Gastrocnemius medialis (tissue), 4 donors: ENCODE results near the gene CLEC14A. TPM values are rescaled to one million over a fixed set of nuclear protein-coding genes. Genes with fewer than 3 reads are reported as not detected.

Source experiments
- ATAC-seq, 2 donors: fragments of 150-250 bp; one replicate each; pipeline ENCODE4 v1.9.1; 2016
- DNase-seq, 2 donors: peaks; one replicate each; pipeline ENCODE4 v3.0.0-alpha.2; 2019
- H3K27ac ChIP-seq, 4 donors: fragments of 200-600 bp; sonication (generic); 1 replicate in 1 of 4; 2 replicates in 3 of 4; pipeline ENCODE4 v1.5.1; 2016 to 2018; ENCODE audit warnings: mild to moderate bottlenecking in 2 of 4, moderate library complexity in 1 of 4
- H3K27me3 ChIP-seq, 3 donors: fragments of 200-600 bp; sonication (generic) in 2 of 3; 1 replicate in 1 of 3; 2 replicates in 2 of 3; pipeline versions ENCODE4 v1.5.1 to v1.6.0; 2016 to 2019; ENCODE audit warnings: mild to moderate bottlenecking in 1 of 3, moderate library complexity in 1 of 3
- H3K36me3 ChIP-seq, 2 donors: fragments of 200-600 bp; sonication (generic) in 1 of 2; one replicate each; pipeline ENCODE4 v1.5.1; 2017 to 2018
- H3K4me1 ChIP-seq, 2 donors: fragments of 200-600 bp; sonication (generic) in 1 of 2; one replicate each; pipeline ENCODE4 v1.5.1; 2016 to 2017; ENCODE audit warnings: mild to moderate bottlenecking in 2 of 2
- H3K4me3 ChIP-seq, 4 donors: fragments of 200-600 bp; sonication (generic) in 3 of 4; 1 replicate in 1 of 4; 2 replicates in 3 of 4; pipeline ENCODE4 v1.5.1; 2016 to 2019; ENCODE audit warnings: mild to moderate bottlenecking in 2 of 4
- H3K9me3 ChIP-seq, 3 donors: fragments of 200-600 bp; sonication (generic) in 2 of 3; 1 replicate in 1 of 3; 2 replicates in 2 of 3; pipeline ENCODE4 v1.5.1; 2016 to 2019
- CTCF ChIP-seq, 5 experiments: fragments of 450-650 bp in 3 of 5; fragments of 200-600 bp in 2 of 5; sonication (generic) in 2 of 5; IDR thresholded peaks in 4 of 5; conservative IDR thresholded peaks in 1 of 5; 1 replicate in 4 of 5; 2 replicates in 1 of 5; pipeline ENCODE4 v1.5.1; 2016 to 2019; ENCODE audit warnings: antibody characterized with exemption in 5 of 5, mild to moderate bottlenecking in 3 of 5, moderate library complexity in 3 of 5
- POLR2A ChIP-seq, 2 donors: fragments of 450-650 bp; IDR thresholded peaks; one replicate each; pipeline ENCODE4 v1.6.1; 2017; ENCODE audit warnings: antibody characterized with exemption in 2 of 2, mild to moderate bottlenecking in 2 of 2, moderate library complexity in 2 of 2
- in situ Hi-C, 4 donors: fragments of 200-750 bp; cut with MboI; loops; one replicate each; pipeline versions ENCODE4 v1.15.0 to v1.8.0; 2017; ENCODE audit warnings: low sequenced_read_pairs in 4 of 4
- intact Hi-C: fragments of 100-400 bp; cut with DNase I; formaldehyde crosslinking; loops from one replicate; pipeline ENCODE4 v1.15.1; 2023; ENCODE audit warnings: low total_unique reads
- total RNA-seq, 4 donors: library from RNA; depleted of rRNA; stranded (reverse); fragments of >200 nt; gene quantifications; one replicate each; pipeline versions ENCODE4 v1.1.0 to v1.2.3, GENCODE V29; 2016

Gene CLEC14A
- total RNA-seq, 4 donors from 2014 or later = 21.2 to 68.6 (median 29.1) TPM

- Histone ChIP-seq H3K4me3 (peak overlapping the region; percentile 35 to 56 (median 50)), H3K27ac (no peak overlapping the region), H3K27me3 (peaks cover 8 to 56% (median 35%) of the 10 kb centered on the region in 3 donors), H3K4me1 (peaks cover 4 to 23% of the 10 kb centered on the region in 2 donors), H3K36me3 (no peaks in the 10 kb centered on the region), H3K9me3 (no peaks in the 10 kb centered on the region)
- intact Hi-C loops = no loop called here
- ATAC-seq = no peak
- in situ Hi-C loops = no loop called here
- TF ChIP-seq CTCF (IDR thresholded peaks at IDR 0.05 in 4 of 5, conservative IDR thresholded peaks at IDR 0.05 in 1 of 5) (no peak), POLR2A (IDR thresholded peaks at IDR 0.05) (no peak)
- DNase-seq = no peak
Measured at GRCh38 chr14:38208618-38209562, 47.0 kb downstream of the CLEC14A start.

- ATAC-seq (no peak), DNase-seq (no peak)
- no peak within 1 kb of the TSS for H3K27ac ChIP-seq
- no peaks in the 10 kb centered on the region for H3K9me3 ChIP-seq
- in situ Hi-C loops = no loop called here
- H3K27me3 ChIP-seq = peaks cover 8 to 56% (median 35%) of the 10 kb centered on the region in 3 donors
- H3K36me3 ChIP-seq = no peaks in the 10 kb centered on the region
- H3K4me1 ChIP-seq = peaks cover 4 to 23% of the 10 kb centered on the region in 2 donors
- intact Hi-C loops = no loop called here
- TF ChIP-seq CTCF (IDR thresholded peaks at IDR 0.05 in 4 of 5, conservative IDR thresholded peaks at IDR 0.05 in 1 of 5) (no peak), POLR2A (IDR thresholded peaks at IDR 0.05) (no peak)
- peak within 1 kb of the TSS; percentile 35 to 56 (median 50) for H3K4me3 ChIP-seq
Measured at GRCh38 chr14:38207736-38208617, 47.9 kb downstream of the CLEC14A start, which contains the start of gene SSTR1. Gene SSTR1, plus strand, starts transcription at chr14:38207904. Its CDS starts 1,486 bp downstream, at chr14:38209390.

GRCh38 chr14:38207377-38207735 is 48.5 kb downstream of the CLEC14A start:
- H3K27ac ChIP-seq = no peak overlapping the region
- no peaks in the 10 kb centered on the region for H3K9me3 ChIP-seq
- no peaks in the 10 kb centered on the region for H3K36me3 ChIP-seq
- intact Hi-C loops = no loop called here
- ATAC-seq = no peak
- H3K4me3 ChIP-seq = peak overlapping the region in 3 of 4 donors; percentile 35 to 56 (median 50)
- in situ Hi-C loops = no loop called here
- TF ChIP-seq CTCF (IDR thresholded peaks at IDR 0.05 in 4 of 5, conservative IDR thresholded peaks at IDR 0.05 in 1 of 5) = no peak
- TF ChIP-seq POLR2A (IDR thresholded peaks at IDR 0.05) = no peak
- DNase-seq = no peak
- H3K4me1 ChIP-seq = peaks cover 4 to 23% of the 10 kb centered on the region in 2 donors
- peaks cover 8 to 50% (median 35%) of the 10 kb centered on the region in 3 donors for H3K27me3 ChIP-seq

GRCh38 chr14:38206689-38207376 is 49.1 kb downstream of the CLEC14A start:
- ATAC-seq (no peak), DNase-seq (no peak)
- no peak overlapping the region for H3K27ac ChIP-seq
- no peaks in the 10 kb centered on the region for H3K36me3 ChIP-seq
- intact Hi-C loops = no loop called here
- peak overlapping the region in 1 of 4 donors; percentile 56 for H3K4me3 ChIP-seq
- H3K27me3 ChIP-seq = peaks cover 8 to 50% (median 35%) of the 10 kb centered on the region in 3 donors
- TF ChIP-seq CTCF (IDR thresholded peaks at IDR 0.05 in 4 of 5, conservative IDR thresholded peaks at IDR 0.05 in 1 of 5) (no peak), POLR2A (IDR thresholded peaks at IDR 0.05) (no peak)
- in situ Hi-C loops = no loop called here
- H3K4me1 ChIP-seq = peaks cover 4 to 23% of the 10 kb centered on the region in 2 donors
- H3K9me3 ChIP-seq = no peaks in the 10 kb centered on the region
